ENCODE measurements around the gene CDH4.
A peak's percentile ranks its signal among the peaks of the same experiment; 100 is the strongest.

The CDH4 gene

GRCh38 chr20:61251529-61252393 lies at the start of gene CDH4:
Gene CDH4, plus strand, starts transcription at chr20:61252261.
- peak; percentile 30 for DNase-seq (ENCODE audit: low spot score)

- no peak for DNase-seq (ENCODE audit: low spot score)
Observed at GRCh38 chr20:61203320-61203719, 48.7 kb upstream of the CDH4 start.

- no peak for DNase-seq (ENCODE audit: low spot score)
Observed at GRCh38 chr20:61204206-61204605, 47.9 kb upstream of the CDH4 start.

GRCh38 chr20:61205769-61206168 lies 46.3 kb upstream of the CDH4 start:
- DNase-seq (ENCODE audit: low spot score), result no peak

- DNase-seq (ENCODE audit: low spot score), result no peak
Observed at GRCh38 chr20:61210862-61211261, 41.2 kb upstream of the CDH4 start.

GRCh38 chr20:61217848-61218247 lies 34.2 kb upstream of the CDH4 start:
- no peak for DNase-seq (ENCODE audit: low spot score)

GRCh38 chr20:61219021-61219431 lies 33.0 kb upstream of the CDH4 start:
- peak; percentile 37 for DNase-seq (ENCODE audit: low spot score)

- no peak for DNase-seq (ENCODE audit: low spot score)
Observed at GRCh38 chr20:61220131-61220530, 31.9 kb upstream of the CDH4 start.

- DNase-seq (ENCODE audit: low spot score), result no peak
Observed at GRCh38 chr20:61220626-61221325, 31.3 kb upstream of the CDH4 start.

- DNase-seq (ENCODE audit: low spot score), result no peak
Observed at GRCh38 chr20:61222699-61223098, 29.4 kb upstream of the CDH4 start.

- DNase-seq (ENCODE audit: low spot score), result no peak
Observed at GRCh38 chr20:61223121-61223520, 28.9 kb upstream of the CDH4 start.

GRCh38 chr20:61230166-61230565 lies 21.9 kb upstream of the CDH4 start:
- DNase-seq (ENCODE audit: low spot score), result no peak

- no peak for DNase-seq (ENCODE audit: low spot score)
Observed at GRCh38 chr20:61233590-61233989, 18.5 kb upstream of the CDH4 start.

- no peak for DNase-seq (ENCODE audit: low spot score)
Observed at GRCh38 chr20:61234224-61234890, 17.7 kb upstream of the CDH4 start.

GRCh38 chr20:61236713-61237112 lies 15.3 kb upstream of the CDH4 start:
- no peak for DNase-seq (ENCODE audit: low spot score)

GRCh38 chr20:61238813-61239212 lies 13.2 kb upstream of the CDH4 start:
- DNase-seq (ENCODE audit: low spot score), result no peak

- no peak for DNase-seq (ENCODE audit: low spot score)
Observed at GRCh38 chr20:61240814-61241213, 11.2 kb upstream of the CDH4 start.

- DNase-seq (ENCODE audit: low spot score), result no peak
Observed at GRCh38 chr20:61244213-61244612, 7.8 kb upstream of the CDH4 start.

- no peak for DNase-seq (ENCODE audit: low spot score)
Observed at GRCh38 chr20:61246269-61246668, 5.8 kb upstream of the CDH4 start.

- no peak for DNase-seq (ENCODE audit: low spot score)
Observed at GRCh38 chr20:61249626-61250025, 2.4 kb upstream of the CDH4 start.

- DNase-seq (ENCODE audit: low spot score), result peak; percentile 64
Observed at GRCh38 chr20:61252601-61253263, 671 bp downstream of the CDH4 start.

- DNase-seq (ENCODE audit: low spot score), result peak; percentile 72
Observed at GRCh38 chr20:61253264-61253639, 1.2 kb downstream of the CDH4 start.
